Loucy (cell line): ENCODE data around the gene RAB30.

Experiments used
- H2AFZ ChIP-seq: fragments of 200-600 bp; sonication (generic); 2 replicates; pipeline ENCODE4 v1.6.0; 2016; ENCODE audit warnings: antibody characterized with exemption, mild to moderate bottlenecking, low read length, moderate library complexity
- H3F3A ChIP-seq: fragments of 200-600 bp; 2 replicates; pipeline ENCODE4 v1.6.0; 2016; ENCODE audit warnings: antibody characterized with exemption, low read depth, mild to moderate bottlenecking
- H3K27me3 ChIP-seq: fragments of 200-600 bp; sonication (generic); 2 replicates; pipeline ENCODE4 v1.6.1; 2014; ENCODE audit warnings: low read length, mild to moderate bottlenecking; ENCODE audit not compliant: insufficient read depth, poor library complexity, severe bottlenecking
- H3K36me3 ChIP-seq: fragments of 200-600 bp; sonication (generic); 2 replicates; pipeline ENCODE4 v1.6.1; 2016; ENCODE audit warnings: low read length; ENCODE audit not compliant: insufficient read depth
- H3K4me1 ChIP-seq: fragments of 200-600 bp; sonication (generic); 2 replicates; pipeline ENCODE4 v1.5.1; 2014; ENCODE audit warnings: low read length, mild to moderate bottlenecking; ENCODE audit not compliant: insufficient read depth, poor library complexity, severe bottlenecking
- H3K4me2 ChIP-seq: fragments of 200-600 bp; sonication (generic); 2 replicates; pipeline ENCODE4 v1.6.0; 2014; ENCODE audit warnings: antibody characterized with exemption, low read length, low read depth, mild to moderate bottlenecking; ENCODE audit not compliant: poor library complexity, severe bottlenecking
- H3K4me3 ChIP-seq: fragments of 200-600 bp; sonication (generic); 2 replicates; pipeline ENCODE4 v1.5.1; 2014; ENCODE audit warnings: low read length, mild to moderate bottlenecking, mixed read lengths; ENCODE audit not compliant: poor library complexity, severe bottlenecking
- H3K79me2 ChIP-seq: fragments of 200-600 bp; sonication (generic); 2 replicates; pipeline ENCODE4 v1.6.1; 2014; ENCODE audit warnings: low read length; ENCODE audit not compliant: insufficient read depth
- H3K9ac ChIP-seq: fragments of 200-600 bp; sonication (generic); 2 replicates; pipeline ENCODE4 v1.6.0; 2014; ENCODE audit warnings: mild to moderate bottlenecking, low read depth, low read length, moderate library complexity; ENCODE audit not compliant: poor library complexity, severe bottlenecking
- H3K9me2 ChIP-seq: fragments of 200-600 bp; sonication (generic); replicated peaks from 2 replicates; pipeline ENCODE4 v1.6.1; 2016; ENCODE audit warnings: low read depth, low read length, mixed read lengths
- H3K9me3 ChIP-seq: fragments of 200-600 bp; sonication (generic); 2 replicates; pipeline ENCODE4 v1.6.1; 2014; ENCODE audit warnings: mild to moderate bottlenecking, antibody characterized with exemption, low read length, low read depth; ENCODE audit not compliant: insufficient read depth
- H4K20me1 ChIP-seq: fragments of 200-600 bp; sonication (generic); 2 replicates; pipeline ENCODE4 v1.6.0; 2014; ENCODE audit warnings: antibody characterized with exemption, low read length, mild to moderate bottlenecking; ENCODE audit not compliant: insufficient read depth, poor library complexity, severe bottlenecking
- CTCF ChIP-seq: fragments of 200-600 bp; sonication (generic); conservative IDR thresholded peaks from 2 replicates; pipeline ENCODE4 v1.5.1; 2014; ENCODE audit warnings: mild to moderate bottlenecking, antibody characterized with exemption, low read length
- EZH2phosphoT487 ChIP-seq: fragments of 200-600 bp; IDR thresholded peaks from 2 replicates; pipeline ENCODE4 v1.6.1; 2018; ENCODE audit warnings: antibody characterized with exemption, mild to moderate bottlenecking, moderate library complexity, borderline replicate concordance

RAB30 gene

GRCh38 chr11:82975882-82976281, 95.8 kb downstream of the RAB30 start:
- no peak for TF ChIP-seq CTCF
- no peak for TF ChIP-seq EZH2phosphoT487
- no peak overlapping the region for H3K9ac ChIP-seq
- H3K9me3 ChIP-seq: no peaks in the 10 kb centered on the region
- H3K4me3 ChIP-seq: no peak overlapping the region
- H3K36me3 ChIP-seq: no peaks in the 10 kb centered on the region
- H3K79me2 ChIP-seq: no peaks in the 10 kb centered on the region
- H2AFZ ChIP-seq: no peak overlapping the region
- peaks cover 49% of the 10 kb centered on the region for H3K4me1 ChIP-seq
- H4K20me1 ChIP-seq: no peaks in the 10 kb centered on the region
- H3K4me2 ChIP-seq: no peak overlapping the region
- no peaks in the 10 kb centered on the region for H3K9me2 ChIP-seq
- H3K27me3 ChIP-seq: no peaks in the 10 kb centered on the region
- peaks cover 4% of the 10 kb centered on the region; the same call in 1 of the 2 replicates for H3F3A ChIP-seq

DNA sequence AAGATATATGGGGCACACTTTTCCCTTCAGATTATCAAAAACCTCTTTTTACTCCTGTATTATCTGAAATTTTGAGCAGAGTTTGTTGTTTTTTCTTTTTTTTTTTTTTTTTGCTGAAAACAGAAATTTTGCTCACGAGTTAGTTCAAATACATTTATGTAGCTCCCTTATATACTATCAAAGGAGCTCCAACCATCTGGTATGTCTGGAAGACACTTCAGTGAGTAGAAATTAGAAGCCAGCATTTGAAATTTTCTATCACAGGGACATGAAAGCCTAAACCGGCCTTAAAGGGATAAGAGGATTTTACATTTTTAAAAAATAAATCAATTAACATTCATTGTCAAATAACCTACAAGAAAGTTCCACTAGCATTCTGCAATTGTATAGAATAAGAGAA, 96.8 kb downstream of the RAB30 start:
- H3K9me3 ChIP-seq: no peaks in the 10 kb centered on the region; the same call in 1 of the 2 replicates
- no peaks in the 10 kb centered on the region for H3K9me2 ChIP-seq
- no peaks in the 10 kb centered on the region for H3K36me3 ChIP-seq
- no peaks in the 10 kb centered on the region for H4K20me1 ChIP-seq
- peaks cover 48% of the 10 kb centered on the region for H3K4me1 ChIP-seq
- TF ChIP-seq CTCF (no peak), EZH2phosphoT487 (no peak)
- H3K9ac ChIP-seq: no peak overlapping the region
- H3K4me2 ChIP-seq: no peak overlapping the region
- no peaks in the 10 kb centered on the region for H3K79me2 ChIP-seq
- H2AFZ ChIP-seq: no peak overlapping the region
- peaks cover 5% of the 10 kb centered on the region; the same call in 1 of the 2 replicates for H3F3A ChIP-seq
- H3K27me3 ChIP-seq: no peaks in the 10 kb centered on the region
- H3K4me3 ChIP-seq: no peak overlapping the region

DNA sequence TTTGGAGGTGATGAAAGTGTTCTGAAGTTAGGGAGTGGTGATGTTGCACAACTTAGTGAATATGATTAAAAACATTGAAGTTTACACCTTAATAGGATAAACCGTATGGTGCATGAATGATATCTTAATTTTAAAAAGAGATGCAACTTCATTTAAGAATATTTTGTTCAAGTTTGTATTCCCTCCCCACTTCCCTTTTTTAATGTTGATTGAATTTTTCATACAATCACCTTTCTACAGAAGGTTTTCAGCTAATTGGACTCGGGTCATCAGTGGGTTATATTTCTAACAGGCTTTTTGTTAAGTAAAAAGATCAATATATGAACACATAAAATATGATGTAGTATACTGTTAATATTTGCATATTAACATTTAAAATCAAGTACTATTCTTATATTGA, 97.6 kb downstream of the RAB30 start:
- peaks cover 42% of the 10 kb centered on the region for H3K4me1 ChIP-seq
- no peak overlapping the region for H2AFZ ChIP-seq
- H3K27me3 ChIP-seq: no peaks in the 10 kb centered on the region
- H3K9me2 ChIP-seq: no peaks in the 10 kb centered on the region
- no peak overlapping the region for H3K4me2 ChIP-seq
- H3K9me3 ChIP-seq: no peaks in the 10 kb centered on the region; the same call in 1 of the 2 replicates
- H4K20me1 ChIP-seq: no peaks in the 10 kb centered on the region
- no peak overlapping the region for H3K4me3 ChIP-seq
- no peak overlapping the region for H3K9ac ChIP-seq
- H3K79me2 ChIP-seq: no peaks in the 10 kb centered on the region
- H3F3A ChIP-seq: peaks cover 5% of the 10 kb centered on the region; the same call in 1 of the 2 replicates
- TF ChIP-seq EZH2phosphoT487 (no peak), CTCF (no peak)
- H3K36me3 ChIP-seq: no peaks in the 10 kb centered on the region
